WI38 (cell line): ENCODE results near the gene MYCN.
"Not testable (repeated sequence)": the region's sequence is repeated elsewhere in the genome, so short reads cannot be mapped to it uniquely, and the experiment has no call there.

Experiments used
- H3K4me3 ChIP-seq: 2 replicates; pipeline ENCODE4 v1.5.1; 2011; ENCODE audit warnings: low read depth, mild to moderate bottlenecking, control low read depth, low read length
- CTCF ChIP-seq: IDR thresholded peaks from 2 replicates; pipeline ENCODE4 v1.5.1; 2012; ENCODE audit warnings: low read depth, mild to moderate bottlenecking, control low read depth, low read length

MYCN gene

DNA sequence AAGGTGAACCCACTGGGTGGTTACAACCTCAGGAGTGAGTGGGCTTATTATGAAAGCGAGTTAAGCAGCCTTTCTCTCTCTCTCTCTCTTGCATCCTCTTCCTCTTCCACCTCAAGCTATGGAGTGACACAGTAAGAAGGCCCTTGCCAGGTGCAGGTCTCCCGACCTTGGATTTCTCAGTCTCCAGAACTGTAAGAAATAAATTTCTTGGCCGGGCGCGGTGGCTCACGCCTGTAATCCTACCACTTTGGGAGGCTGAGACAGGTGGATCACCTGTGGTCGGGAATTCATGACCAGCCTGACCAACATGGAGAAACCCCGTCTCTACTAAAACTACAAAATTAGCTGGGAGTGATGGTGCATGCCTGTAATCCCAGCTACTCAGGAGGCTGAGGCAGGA is 14.4 kb downstream of the MYCN start:
- TF ChIP-seq CTCF = no peak
- H3K4me3 ChIP-seq = no peak overlapping the region

GRCh38 chr2:15955232-15955988 is 15.1 kb downstream of the MYCN start:
- no peak for TF ChIP-seq CTCF
- H3K4me3 ChIP-seq = no peak overlapping the region

DNA sequence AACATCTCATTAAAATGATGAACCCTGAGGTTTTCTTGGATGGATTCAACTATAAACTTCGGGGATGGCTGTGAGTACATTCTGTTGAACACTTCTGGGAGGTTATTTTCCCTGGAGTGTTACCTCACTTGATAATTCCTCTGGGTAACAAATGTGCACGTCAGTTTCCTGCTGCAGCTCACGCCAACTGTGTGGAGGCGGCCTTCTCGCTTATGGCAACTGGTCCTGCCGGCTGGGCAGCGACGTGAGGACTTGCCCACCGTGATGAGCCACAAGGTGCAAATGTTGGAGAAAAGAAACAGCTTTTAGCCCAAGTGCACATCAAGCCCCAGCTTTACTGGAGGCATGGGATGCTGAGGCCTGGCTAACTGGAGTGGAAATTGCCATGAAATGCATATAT is 15.9 kb downstream of the MYCN start:
- no peak overlapping the region for H3K4me3 ChIP-seq
- TF ChIP-seq CTCF = no peak

- no peak overlapping the region for H3K4me3 ChIP-seq
- no peak for TF ChIP-seq CTCF
These were observed 16.7 kb downstream of the MYCN start for GRCh38 chr2:15956751-15957736.

DNA sequence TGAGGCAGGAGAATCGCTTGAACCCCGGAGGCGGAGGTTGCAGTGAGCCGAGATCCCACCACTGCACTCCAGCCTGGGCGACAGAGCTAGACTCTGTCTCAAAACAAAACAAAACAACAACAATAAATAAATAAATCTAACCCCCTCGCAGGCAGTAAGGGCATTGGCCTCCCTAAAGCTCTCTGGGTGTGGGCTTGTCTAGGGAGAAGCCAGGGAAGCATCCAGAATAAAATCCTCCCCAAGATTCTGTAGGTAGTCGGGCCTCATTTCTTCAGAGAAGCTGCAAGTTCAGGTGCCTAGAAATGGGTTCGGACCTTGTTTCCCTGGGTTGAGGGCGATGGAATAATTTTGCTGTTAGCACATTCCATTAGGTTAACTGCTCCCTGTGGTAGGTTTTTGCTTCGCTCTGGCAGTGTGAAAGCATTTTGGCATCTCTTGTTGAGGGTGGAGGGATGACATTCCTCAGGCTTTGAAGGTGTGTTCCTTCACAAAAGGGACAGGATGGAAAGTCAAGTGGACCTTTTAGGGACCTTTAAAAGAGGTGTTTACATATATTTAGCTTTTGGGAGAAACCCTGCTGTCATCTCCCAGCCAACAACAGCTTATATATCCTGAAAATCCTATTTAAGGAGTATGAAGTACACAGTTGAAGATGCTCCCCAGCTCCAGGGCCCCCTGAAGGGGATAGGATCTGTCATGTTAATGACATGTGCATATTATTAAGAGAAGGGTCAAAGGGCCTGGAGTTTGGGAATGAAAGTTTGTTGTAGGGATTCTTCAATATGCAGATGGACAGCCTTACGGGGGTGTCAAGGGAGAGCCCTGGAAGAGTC is 17.7 kb downstream of the MYCN start:
- no peak overlapping the region for H3K4me3 ChIP-seq
- TF ChIP-seq CTCF = no peak

DNA sequence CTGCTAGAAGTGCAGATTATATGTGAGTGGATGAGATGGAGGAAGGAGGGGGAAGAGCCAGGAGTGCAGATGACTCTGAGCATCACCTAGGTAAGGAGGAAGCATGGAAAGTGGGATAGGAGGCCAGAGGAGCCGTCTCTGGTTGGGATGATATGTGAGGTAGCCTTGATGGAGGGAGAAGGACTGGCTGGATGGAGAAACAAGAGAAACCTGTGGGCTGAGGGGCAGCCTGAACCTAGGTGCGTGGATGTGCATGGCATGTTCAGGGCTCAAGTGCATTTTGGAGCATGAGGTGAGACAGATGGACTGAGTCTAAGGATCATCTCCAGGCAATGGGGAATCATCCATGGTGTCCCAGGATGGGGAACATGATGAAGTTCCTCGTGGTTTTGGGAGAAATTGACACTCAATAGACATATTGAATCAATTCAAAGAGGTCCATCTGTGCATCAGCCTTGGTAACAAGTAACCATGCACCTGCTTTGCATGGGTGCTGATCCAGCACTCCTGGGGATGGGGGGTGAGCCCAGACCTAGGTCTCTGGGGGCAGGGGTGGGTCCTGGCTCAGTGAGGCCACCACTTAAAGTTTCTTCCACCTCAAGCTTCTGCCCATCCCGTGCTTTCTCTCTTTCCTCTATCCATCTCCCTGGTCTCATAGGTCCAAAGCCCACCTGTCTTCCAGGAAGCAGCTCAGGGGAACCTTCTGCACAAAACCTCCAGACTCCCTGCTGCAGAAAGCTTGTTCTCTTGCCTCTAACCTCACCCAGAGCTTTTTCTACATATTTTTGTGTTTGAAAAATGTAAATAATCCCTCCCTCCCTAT is 19.2 kb downstream of the MYCN start:
- no peak for TF ChIP-seq CTCF
- H3K4me3 ChIP-seq = no peak overlapping the region

DNA sequence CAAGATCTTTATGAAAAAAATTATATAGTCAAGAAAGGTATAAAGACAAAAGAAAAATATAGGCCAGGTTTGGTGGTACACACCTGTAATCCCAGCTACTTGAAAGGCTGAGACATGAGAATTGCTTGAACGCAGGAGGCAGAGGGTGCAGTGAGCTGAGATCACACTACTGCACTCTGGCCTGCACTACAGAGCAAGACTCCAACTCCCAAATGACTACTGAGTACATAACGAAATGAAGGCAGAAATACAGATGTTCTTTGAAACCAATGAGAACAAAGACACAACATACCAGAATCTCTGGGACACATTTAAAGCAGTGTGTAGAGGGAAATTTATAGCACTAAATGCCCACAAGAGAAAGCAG is 19.8 kb downstream of the MYCN start:
- H3K4me3 ChIP-seq = not testable (repeated sequence)

DNA sequence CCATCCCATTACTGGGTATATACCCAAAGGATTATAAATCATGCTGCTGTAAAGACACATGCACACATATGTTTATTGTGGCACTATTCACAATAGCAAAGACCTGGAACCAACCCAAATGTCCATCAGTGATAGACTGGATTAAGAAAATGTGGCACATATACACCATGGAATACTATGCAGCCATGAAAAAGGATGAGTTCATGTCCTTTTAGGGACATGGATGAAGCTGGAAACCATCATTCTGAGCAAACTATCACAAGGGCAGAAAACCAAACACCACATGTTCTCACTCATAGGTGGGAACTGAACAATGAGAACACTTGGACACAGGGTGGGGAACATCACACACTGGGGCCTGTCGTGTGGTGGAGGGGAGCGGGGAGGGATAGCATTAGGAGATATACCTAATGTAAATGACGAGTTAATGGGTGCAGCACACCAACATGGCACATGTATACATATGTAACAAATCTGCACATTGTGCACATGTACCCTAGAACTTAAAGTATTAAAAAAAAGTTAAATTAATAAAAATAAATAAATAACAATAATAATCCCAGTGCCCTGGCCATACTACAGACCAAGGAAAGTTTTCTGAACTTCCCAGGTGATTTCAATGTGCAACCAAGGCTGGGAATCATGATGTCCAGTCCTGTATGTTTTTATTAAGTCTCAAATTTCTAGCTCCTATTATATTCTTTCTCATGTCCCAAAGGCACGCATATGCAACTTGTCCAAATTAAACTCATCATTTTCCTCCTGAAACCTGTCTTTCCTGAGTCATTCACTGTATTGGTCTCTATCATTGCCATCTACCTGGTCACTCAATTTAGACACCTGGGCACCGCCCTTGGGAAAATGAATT is 23.0 kb downstream of the MYCN start:
- not testable (repeated sequence) for H3K4me3 ChIP-seq
